HCEC 1CT (cell line): ENCODE measurements around the gene TPCN1.

Experiments used
- DNase-seq: peaks from one replicate; pipeline ENCODE4 v3.0.0-alpha.2; 2017

The TPCN1 gene

GRCh38 chr12:113263431-113263963 lies 42.2 kb downstream of the TPCN1 start:
- DNase-seq: no peak

GRCh38 chr12:113266106-113266895 lies 45.0 kb downstream of the TPCN1 start:
- no peak for DNase-seq

DNA sequence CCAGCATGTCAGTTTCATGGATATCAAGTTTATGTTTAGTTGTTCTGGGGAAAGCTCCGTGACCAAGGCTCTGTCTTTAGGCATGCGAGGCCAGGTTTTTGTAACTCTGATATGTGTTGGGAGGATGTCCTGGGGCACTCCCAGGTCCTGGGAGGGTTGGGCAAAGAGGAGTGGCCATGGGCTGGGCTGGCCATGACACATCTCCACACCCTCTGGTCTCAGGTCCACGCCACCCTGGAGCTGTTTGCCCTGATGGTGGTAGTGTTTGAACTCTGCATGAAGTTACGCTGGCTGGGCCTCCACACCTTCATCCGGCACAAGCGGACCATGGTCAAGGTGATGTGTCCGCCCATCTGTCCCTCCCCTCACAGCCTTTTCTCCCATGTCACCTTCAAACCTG lies 46.4 kb downstream of the TPCN1 start:
- DNase-seq: no peak

DNA sequence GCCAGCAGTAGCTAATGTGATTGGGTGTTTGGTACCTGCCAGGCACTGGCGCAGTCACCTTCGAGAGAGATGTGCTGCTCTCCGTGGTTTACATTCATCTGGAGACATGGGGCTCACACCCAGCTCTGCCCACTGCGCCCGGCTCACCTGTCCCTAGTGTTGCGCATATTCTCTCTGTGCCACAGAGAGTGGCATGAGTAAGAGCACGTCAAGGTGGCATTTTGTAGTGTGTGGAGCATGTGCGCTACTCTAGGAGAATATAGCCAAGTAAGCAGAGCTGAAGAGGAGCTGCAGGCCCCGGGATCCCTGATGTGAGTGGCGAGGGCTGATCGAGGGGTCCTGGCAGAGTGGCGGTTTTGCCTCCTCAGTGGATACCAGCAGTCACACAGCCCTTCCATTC lies 46.9 kb downstream of the TPCN1 start:
- DNase-seq: no peak

DNA sequence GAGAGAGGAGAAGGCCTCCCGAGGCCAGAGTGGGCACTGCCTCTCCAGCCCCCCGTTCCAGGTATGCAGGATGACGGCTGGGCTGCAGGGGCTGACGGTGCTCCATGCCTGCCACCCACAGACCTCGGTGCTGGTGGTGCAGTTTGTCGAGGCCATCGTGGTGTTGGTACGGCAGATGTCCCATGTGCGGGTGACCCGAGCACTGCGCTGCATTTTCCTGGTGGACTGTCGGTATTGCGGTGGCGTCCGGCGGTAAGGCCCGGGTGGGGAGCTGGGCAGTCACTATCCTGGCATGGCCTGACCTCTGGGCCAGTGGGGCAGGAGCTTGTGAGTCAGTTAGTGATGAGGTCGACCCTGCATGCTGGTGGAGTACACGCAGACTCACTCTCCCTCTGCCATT lies 47.4 kb downstream of the TPCN1 start:
- DNase-seq: no peak

DNA sequence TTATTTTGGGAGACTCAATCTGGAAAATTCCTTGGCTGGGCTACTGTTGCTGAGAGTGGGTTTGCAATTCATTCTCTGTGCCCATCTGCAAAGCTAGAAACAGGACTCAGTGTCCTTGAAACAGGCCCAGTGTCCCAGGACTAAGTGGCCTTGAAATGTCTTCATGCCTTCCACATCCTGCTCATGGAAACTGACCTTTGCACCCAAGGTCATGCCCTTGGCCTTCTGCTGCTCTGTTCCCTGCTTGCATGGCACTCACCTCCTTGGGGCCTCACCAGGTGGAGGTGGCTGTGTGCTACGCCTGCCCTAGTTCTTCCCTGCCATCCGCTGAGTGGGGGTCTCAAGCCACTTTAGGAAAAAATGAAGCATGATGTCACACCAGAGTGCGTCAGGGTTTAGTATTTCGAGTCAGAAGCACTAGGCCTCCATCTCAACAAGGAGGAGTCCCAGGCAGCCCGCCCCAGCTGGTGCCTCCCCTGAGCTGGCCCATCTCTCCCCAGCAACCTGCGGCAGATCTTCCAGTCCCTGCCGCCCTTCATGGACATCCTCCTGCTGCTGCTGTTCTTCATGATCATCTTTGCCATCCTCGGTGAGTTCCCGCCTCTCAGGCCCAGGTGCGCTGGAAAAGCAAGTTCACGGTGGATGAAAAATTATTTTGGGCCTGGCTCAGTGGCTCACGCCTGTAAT lies 48.1 kb downstream of the TPCN1 start:
- DNase-seq: no peak

GRCh38 chr12:113270709-113271009 lies 49.4 kb downstream of the TPCN1 start:
- DNase-seq: no peak

GRCh38 chr12:113271466-113271852 lies 50.2 kb downstream of the TPCN1 start:
- no peak for DNase-seq

- peak; percentile 83 for DNase-seq
Measured at GRCh38 chr12:113271853-113272561, 50.7 kb downstream of the TPCN1 start.

DNA sequence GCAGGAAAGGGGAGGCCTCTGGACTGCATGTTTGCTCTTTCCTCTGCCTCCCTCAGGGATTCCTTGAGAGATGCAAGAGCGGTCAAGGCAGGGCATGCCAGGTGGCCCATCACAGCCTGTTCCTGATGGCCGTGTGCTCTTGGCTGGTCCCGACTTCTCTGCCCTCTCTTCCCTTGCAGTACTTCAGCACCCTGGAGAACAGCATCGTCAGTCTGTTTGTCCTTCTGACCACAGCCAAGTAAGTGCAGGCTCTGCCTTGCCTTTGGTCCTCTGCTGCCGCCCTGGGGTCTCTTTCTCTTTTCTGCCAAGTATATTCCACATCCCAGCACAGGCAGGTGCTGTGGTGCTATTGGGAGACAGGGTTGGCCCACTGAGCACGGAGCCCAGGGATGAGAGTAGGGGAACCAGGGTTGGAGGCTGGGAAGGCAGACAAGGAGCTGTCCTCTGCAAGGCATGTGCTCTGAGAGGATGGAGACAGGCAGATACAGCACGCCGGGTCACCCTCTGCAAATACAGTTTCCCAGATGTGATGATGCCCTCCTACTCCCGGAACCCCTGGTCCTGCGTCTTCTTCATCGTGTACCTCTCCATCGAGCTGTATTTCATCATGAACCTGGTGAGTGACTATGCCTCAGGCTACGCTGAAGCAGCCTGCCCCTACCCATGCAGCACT lies 51.9 kb downstream of the TPCN1 start:
- no peak for DNase-seq

DNA sequence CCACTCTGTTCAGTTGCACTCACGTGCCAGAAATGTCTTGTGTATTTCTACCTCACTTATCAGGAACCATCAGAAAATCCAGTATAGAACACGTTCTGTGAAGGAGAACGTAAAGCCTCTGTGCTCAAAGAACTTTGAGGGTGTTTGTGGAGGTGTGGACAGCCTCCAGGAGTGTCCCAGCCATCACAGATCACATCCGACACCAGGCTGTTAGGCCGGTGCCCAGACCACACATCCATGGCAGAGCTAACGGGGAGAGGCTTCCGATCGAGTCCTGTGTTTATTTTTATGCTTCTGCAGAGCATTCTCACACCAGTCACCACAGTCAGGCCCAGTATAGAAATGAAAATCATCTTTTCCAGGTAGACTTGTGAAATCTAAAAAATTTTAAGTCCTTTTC lies 53.6 kb downstream of the TPCN1 start:
- no peak for DNase-seq

GRCh38 chr12:113276306-113276705 lies 55.0 kb downstream of the TPCN1 start:
- DNase-seq: no peak

- no peak for DNase-seq
Measured at GRCh38 chr12:113276946-113277500, 55.8 kb downstream of the TPCN1 start.

- no peak for DNase-seq
Measured at GRCh38 chr12:113277511-113277910, 56.2 kb downstream of the TPCN1 start.

DNA sequence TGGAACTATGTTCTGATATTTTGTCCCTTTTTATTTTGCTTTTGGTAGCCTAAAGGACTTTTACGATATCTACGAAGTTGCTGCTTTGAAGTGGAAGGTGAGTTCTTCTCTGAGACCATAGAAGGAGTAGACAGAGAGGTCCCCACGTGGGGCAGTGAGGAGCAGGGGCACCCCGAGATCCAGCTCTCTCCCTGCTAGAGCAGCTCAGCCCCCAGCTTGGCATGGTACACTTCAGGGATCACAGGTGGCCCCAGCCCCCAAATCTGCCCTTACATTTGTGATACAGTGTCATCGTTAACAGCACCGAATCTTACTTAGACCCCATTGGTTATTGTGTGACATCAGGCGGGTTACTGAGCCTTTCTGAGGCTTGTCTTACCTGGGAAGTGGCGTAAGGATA lies 56.9 kb downstream of the TPCN1 start:
- DNase-seq: no peak

DNA sequence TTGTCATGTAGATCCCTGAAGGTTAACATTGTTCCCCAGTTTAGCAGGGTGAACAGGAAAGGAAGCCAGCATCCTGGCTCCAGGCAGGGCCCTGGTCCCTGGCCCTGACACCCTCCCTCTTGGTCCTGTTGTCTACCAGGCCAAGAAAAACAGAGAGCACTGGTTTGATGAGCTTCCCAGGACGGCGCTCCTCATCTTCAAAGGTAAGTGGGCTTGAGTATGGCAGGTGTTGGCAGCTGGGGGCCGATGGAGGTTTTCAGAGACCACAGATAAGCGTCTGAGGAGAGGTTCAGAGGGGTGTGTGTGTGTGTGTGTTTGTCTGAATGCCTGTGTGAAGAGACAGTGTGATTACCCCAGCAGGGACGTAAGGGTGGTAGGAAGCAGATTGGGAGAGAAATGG lies 57.4 kb downstream of the TPCN1 start:
- DNase-seq: no peak

DNA sequence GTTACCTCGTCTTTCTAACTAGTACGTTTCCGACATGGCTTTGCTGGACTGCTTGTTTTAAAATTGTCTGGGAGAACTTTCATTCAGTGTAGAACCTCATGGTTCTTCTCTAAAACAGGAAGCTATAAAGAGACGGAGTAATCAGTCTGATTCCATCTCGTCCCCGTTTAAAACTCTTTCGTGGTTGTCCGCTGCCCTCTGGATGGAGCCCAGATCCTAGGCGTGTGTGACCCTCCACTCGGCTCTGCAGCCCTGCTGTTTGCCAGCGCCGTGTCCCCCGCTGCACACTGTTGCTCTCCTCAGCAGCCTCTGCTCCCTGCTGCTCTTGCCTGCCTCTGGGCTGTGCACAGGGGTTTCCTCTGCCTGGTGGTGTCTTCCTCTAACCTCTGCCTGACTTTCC lies 63.5 kb downstream of the TPCN1 start:
- no peak for DNase-seq

DNA sequence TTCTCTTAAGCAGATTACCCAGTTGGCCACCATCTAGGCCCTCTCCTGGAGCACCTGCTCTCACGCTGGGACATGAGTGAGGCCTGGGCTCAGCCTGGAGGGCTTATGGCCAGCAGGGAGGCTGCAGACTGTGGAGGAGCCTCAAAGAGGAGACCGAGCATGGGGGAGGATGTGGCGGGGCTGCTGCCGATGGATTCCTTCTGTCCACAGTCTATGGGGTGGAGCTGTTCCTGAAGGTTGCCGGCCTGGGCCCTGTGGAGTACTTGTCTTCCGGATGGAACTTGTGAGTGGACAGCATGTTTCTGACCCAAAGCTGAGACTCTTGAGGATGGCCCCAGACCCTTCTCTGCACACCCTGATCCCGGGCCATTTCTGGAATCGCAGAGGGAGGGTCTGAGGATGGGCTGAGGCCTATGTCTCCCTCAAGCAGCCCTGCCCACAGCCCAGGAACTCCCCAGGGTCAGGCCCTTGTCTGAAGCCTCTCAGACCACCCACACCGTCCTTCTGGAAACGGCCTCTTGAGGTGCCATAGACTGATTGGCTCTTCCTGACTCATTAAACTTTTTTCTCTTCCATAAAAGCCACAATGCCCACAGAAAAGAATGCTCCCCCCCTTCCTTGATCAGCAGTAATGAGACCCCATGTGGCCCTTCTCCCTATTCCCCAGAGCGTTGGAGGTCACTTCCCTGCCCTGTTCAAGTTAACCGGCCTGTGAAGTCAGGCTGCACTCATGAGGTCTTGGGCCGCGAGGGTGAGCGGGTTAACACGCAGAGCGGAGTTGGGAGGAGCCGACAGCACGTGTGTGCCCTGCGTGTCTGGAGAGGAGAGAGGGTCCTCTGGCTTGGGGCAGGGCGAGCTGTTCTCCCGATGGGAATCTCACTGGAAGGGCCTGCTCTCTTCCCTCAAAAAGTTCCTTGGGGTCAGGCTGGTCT lies 64.7 kb downstream of the TPCN1 start:
- no peak for DNase-seq

DNA sequence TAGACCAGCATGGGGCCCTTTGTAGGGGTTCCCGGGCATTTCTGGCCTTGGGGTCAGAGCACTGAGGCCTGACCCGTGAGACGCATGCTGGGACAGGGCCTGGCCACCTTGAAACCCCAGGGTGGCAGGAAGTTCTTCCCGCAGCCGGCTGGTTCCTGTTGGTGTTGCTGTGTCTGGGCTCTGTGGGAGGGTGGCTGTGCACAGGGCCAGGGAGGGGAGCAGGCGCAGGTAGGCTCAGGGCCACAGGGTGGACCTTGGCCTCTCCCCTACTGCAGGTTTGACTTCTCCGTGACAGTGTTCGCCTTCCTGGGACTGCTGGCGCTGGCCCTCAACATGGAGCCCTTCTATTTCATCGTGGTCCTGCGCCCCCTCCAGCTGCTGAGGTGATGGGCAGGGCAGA lies 65.4 kb downstream of the TPCN1 start:
- no peak for DNase-seq

DNA sequence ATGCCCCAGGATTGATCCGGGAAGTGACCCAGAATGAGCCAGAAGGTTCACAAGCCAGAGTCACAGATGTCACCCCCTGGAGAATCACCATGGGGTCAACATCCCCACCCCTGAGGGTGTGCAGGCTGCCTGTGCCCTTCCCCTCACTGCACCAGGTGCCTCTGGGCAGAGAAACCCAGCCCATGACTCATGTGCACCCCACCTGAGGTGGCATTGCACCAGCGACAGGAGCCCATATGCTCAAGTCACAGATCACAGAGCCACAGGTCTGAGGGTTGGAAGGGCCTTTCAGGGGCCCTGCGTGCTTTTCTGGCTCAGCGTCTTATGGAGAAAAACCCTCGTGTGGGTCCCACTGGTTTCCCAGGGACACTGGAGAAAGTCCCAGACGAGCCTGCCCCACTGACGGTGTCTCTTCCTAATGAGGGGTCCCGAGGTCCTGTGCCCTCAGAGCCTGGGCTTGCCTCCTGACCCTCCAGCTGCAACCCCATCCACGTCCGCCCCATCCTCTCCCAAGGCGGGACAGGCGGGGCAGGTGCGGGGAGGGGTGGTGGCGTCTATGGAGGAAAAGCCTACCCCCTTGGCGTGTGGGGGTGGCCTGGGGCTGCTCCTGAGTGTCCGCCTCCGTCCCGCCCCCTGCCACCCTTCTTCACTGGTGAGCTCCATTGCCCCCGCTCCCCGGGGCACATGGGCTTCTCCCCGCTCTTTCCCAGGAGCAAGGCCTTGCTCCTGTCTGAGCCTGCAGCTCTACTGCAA lies 66.1 kb downstream of the TPCN1 start:
- DNase-seq: no peak

- no peak for DNase-seq
Measured at GRCh38 chr12:113287899-113288282, 66.6 kb downstream of the TPCN1 start.
